K562 (cell line): Measurements from ENCODE around the gene SCTR. TPM values are rescaled to one million over a fixed set of nuclear protein-coding genes. Genes with fewer than 3 reads are reported as not detected.

Source experiments
- ATAC-seq: fragments of 200-7000 bp; cut with Tn5 transposase; 3 replicates; pipeline ENCODE4 v1.9.1; 2020; ENCODE audit warnings: moderate library complexity
- BruUV-seq: library from RNA; stranded (reverse); fragments of 400-500 nt; replicated peaks from 2 replicates; lab custom pipeline; 2021; lab: Mats Ljungman, UMichigan
- CTCF ChIA-PET: fragments of 300-600 bp; formaldehyde crosslinking; extraction: SDS; loops from one replicate; lab custom pipeline; 2021; ENCODE audit warnings: low intra/inter-chr PET ratio; lab: Yijun Ruan, JAX
- POLR2A ChIA-PET: fragments of 300-600, 350-650 bp; sonication (Branson Sonifier 250); formaldehyde crosslinking; extraction: SDS; loops from one replicate; lab custom pipeline; 2021; ENCODE audit warnings: antibody characterized with exemption, inconsistent platforms; lab: Yijun Ruan, JAX
- DNase-seq, 4 experiments: peaks; one replicate each; pipeline versions ENCODE4 v3.0.0 to v3.0.0-alpha.2; 2011 to 2018; ENCODE audit warnings: low spot score in 3 of 4, mixed read lengths in 3 of 4; ENCODE audit errors: extremely low read depth in 1 of 4
- FAIRE-seq: peaks from 2 replicates; lab custom pipeline; 2011; peaks lifted over from hg19 to GRCh38; lab: Jason Lieb, UNC
- H2AFZ ChIP-seq: 2 replicates; pipeline ENCODE4 v1.6.0; 2011; ENCODE audit warnings: low read depth, low read length, control low read depth, inconsistent platforms
- H3K27ac ChIP-seq: fragments of 200-600 bp; 3 replicates; pipeline ENCODE4 v1.8.0; 2011; ENCODE audit warnings: low read depth, mild to moderate bottlenecking, control low read depth, inconsistent platforms, low read length, moderate library complexity, mixed read lengths; ENCODE audit errors: extremely low read depth
- H3K27me3 ChIP-seq, 2 experiments: fragments of 300-600 bp in 1 of 2; 2 replicates in 1 of 2; 3 replicates in 1 of 2; pipeline versions ENCODE4 v1.6.0 to v1.8.0; 2011; ENCODE audit warnings: inconsistent platforms in 2 of 2, low read length in 2 of 2, mild to moderate bottlenecking in 1 of 2, mixed read lengths in 1 of 2, moderate library complexity in 1 of 2; ENCODE audit not compliant: control insufficient read depth in 2 of 2, insufficient read depth in 2 of 2
- H3K36me3 ChIP-seq: fragments of 300-600 bp; 3 replicates; pipeline ENCODE4 v1.8.0; 2011; ENCODE audit warnings: mild to moderate bottlenecking, low read length, inconsistent platforms; ENCODE audit not compliant: control insufficient read depth, insufficient read depth
- H3K4me1 ChIP-seq, 2 experiments: fragments of 200-600 bp in 1 of 2; replicated peaks in 1 of 2; 2 replicates in 1 of 2; 3 replicates in 1 of 2; pipeline versions ENCODE4 v1.5.1 to v1.8.0; 2011; ENCODE audit warnings: inconsistent platforms in 2 of 2, low read length in 2 of 2, mild to moderate bottlenecking in 1 of 2, mixed read lengths in 1 of 2, moderate library complexity in 1 of 2; ENCODE audit not compliant: control insufficient read depth in 2 of 2, insufficient read depth in 2 of 2
- H3K4me2 ChIP-seq: 2 replicates; pipeline ENCODE4 v1.6.1; 2011; ENCODE audit warnings: low read length, control low read depth, inconsistent platforms, mixed read lengths; ENCODE audit not compliant: insufficient read depth
- H3K4me3 ChIP-seq: fragments of 200-600 bp; sonication (generic), shearing (Covaris generic); 2 replicates; pipeline ENCODE4 v1.5.1; 2016; ENCODE audit warnings: control low read depth, inconsistent platforms
- H3K79me2 ChIP-seq: fragments of 200-600 bp; 3 replicates; pipeline ENCODE4 v1.8.0; 2011; ENCODE audit warnings: low read length, inconsistent platforms; ENCODE audit not compliant: control insufficient read depth, insufficient read depth
- H3K9ac ChIP-seq, 2 experiments: 2 replicates each; pipeline versions ENCODE4 v1.6.0 to v1.6.1; 2011; ENCODE audit warnings: low read depth in 2 of 2, low read length in 2 of 2, control low read depth in 1 of 2, inconsistent platforms in 1 of 2, mild to moderate bottlenecking in 1 of 2, mixed read lengths in 1 of 2; ENCODE audit not compliant: insufficient read depth in 1 of 2
- H3K9me1 ChIP-seq: one replicate; pipeline ENCODE4 v1.6.0; 2011; ENCODE audit warnings: inconsistent platforms, mild to moderate bottlenecking, low read length, moderate library complexity; ENCODE audit not compliant: control insufficient read depth, insufficient read depth
- H3K9me3 ChIP-seq: replicated peaks from 2 replicates; pipeline ENCODE4 v1.5.1; 2011; ENCODE audit warnings: low read depth, low read length, inconsistent platforms; ENCODE audit not compliant: control insufficient read depth, insufficient read depth
- H4K20me1 ChIP-seq: replicated peaks from 2 replicates; pipeline ENCODE4 v1.6.1; 2011; ENCODE audit warnings: low read length, inconsistent platforms, mixed read lengths; ENCODE audit not compliant: control insufficient read depth, insufficient read depth
- AFF1 ChIP-seq, 2 experiments: fragments of 450-650 bp; IDR thresholded peaks; 2 replicates each; pipeline ENCODE4 v1.6.1; 2018; ENCODE audit warnings: mild to moderate bottlenecking in 2 of 2, low read depth in 1 of 2; ENCODE audit not compliant: partially characterized antibody in 2 of 2
- BHLHE40 ChIP-seq: IDR thresholded peaks from 2 replicates; pipeline ENCODE4 v1.6.1; 2011; ENCODE audit warnings: low read length, improper control_type of control experiment
- ESRRB ChIP-seq: fragments of 250-450 bp; sonication (Bioruptor Pico); IDR thresholded peaks from 2 replicates; pipeline ENCODE4 v1.5.0; 2020; ENCODE audit warnings: mild to moderate bottlenecking, moderate library complexity, borderline replicate concordance
- ETS2 ChIP-seq: IDR thresholded peaks from 2 replicates; pipeline ENCODE4 v1.6.1; 2016; ENCODE audit warnings: borderline replicate concordance, missing genetic modification characterization, mild to moderate bottlenecking, moderate library complexity, missing compliant biosample characterization; ENCODE audit not compliant: poor library complexity, severe bottlenecking
- FOXP1 ChIP-seq: sonication (generic); formaldehyde crosslinking; IDR thresholded peaks from 2 replicates; pipeline ENCODE4 v1.8.0; 2022; ENCODE audit warnings: mild to moderate bottlenecking, missing genetic modification reagents
- MTF1 ChIP-seq: fragments of 250-450 bp; sonication (Bioruptor Pico); IDR thresholded peaks from 2 replicates; pipeline ENCODE4 v1.9.0; 2021; ENCODE audit warnings: moderate library complexity, mild to moderate bottlenecking, inconsistent platforms, borderline replicate concordance
- PML ChIP-seq: IDR thresholded peaks from 2 replicates; pipeline ENCODE4 v1.6.1; 2012; ENCODE audit warnings: low read length, inconsistent platforms
- POU5F1 ChIP-seq: fragments of 150-350 bp; IDR thresholded peaks from 2 replicates; pipeline ENCODE4 v1.6.1; 2014; ENCODE audit warnings: borderline replicate concordance, low read length, low read depth, mild to moderate bottlenecking; ENCODE audit not compliant: partially characterized antibody
- PTRF ChIP-seq: fragments of 450-650 bp; IDR thresholded peaks from 2 replicates; pipeline ENCODE4 v1.6.1; 2016; ENCODE audit warnings: mild to moderate bottlenecking, missing genetic modification characterization, missing compliant biosample characterization
- SMAD3 ChIP-seq: fragments of 450-650 bp; formaldehyde crosslinking; conservative IDR thresholded peaks from 2 replicates; pipeline ENCODE4 v1.4.0; 2020; ENCODE audit warnings: mild to moderate bottlenecking
- SMARCB1 ChIP-seq: IDR thresholded peaks from 2 replicates; pipeline ENCODE4 v1.6.1; 2011; ENCODE audit warnings: improper control_type of control experiment, low read depth; ENCODE audit not compliant: insufficient read length
- XRCC3 ChIP-seq: fragments of 450-650 bp; IDR thresholded peaks from 2 replicates; pipeline ENCODE4 v1.6.1; 2017; ENCODE audit warnings: mild to moderate bottlenecking, moderate library complexity
- ZBTB11 ChIP-seq, 3 experiments: fragments of 200-800 bp in 1 of 3; fragments of 250-450 bp in 1 of 3; fragments of 450-650 bp in 1 of 3; sonication (Bioruptor Pico) in 1 of 3; sonication (Bioruptor generic) in 1 of 3; formaldehyde crosslinking in 1 of 3; IDR thresholded peaks; 2 replicates each; pipeline versions ENCODE4 v1.6.1 to v1.8.0; 2016 to 2022; ENCODE audit warnings: mild to moderate bottlenecking in 2 of 3, missing genetic modification characterization in 2 of 3, missing compliant biosample characterization in 1 of 3, moderate library complexity in 1 of 3
- ZNF133 ChIP-seq: fragments of 250-450 bp; sonication (Bioruptor Pico); IDR thresholded peaks from 2 replicates; pipeline ENCODE4 v1.4.0; 2020; ENCODE audit warnings: mild to moderate bottlenecking
- WGBS: fragments of 100-300 bp; shearing (Covaris generic); methylation state at CpG from one replicate; pipeline ENCODE4 v1.1.6; 2016; ENCODE audit warnings: low coverage, mixed read lengths; ENCODE audit not compliant: insufficient coverage; ENCODE audit errors: missing lambda C conversion rate; 5-methylcytosine and 5-hydroxymethylcytosine counted together
- in situ Hi-C: fragments of 300-500 bp; cut with MboI; formaldehyde crosslinking; loops from 4 replicates; pipeline ENCODE4 v1.15.0; 2018; ENCODE audit warnings: inconsistent platforms, mixed read lengths
- intact Hi-C: fragments of 100-400 bp; cut with micrococcal nuclease; formaldehyde crosslinking; loops from 2 replicates; pipeline ENCODE4 v1.14.2; 2022
- polyA plus RNA-seq, 8 experiments: library from polyadenylated mRNA; depleted of rRNA in 4 of 8; stranded (reverse) in 5 of 8; unstranded in 3 of 8; fragments of >200 nt; fragmentation: Nextera tagmentation in 2 of 8; fragmentation: Illumina TruSeq in 1 of 8; extraction: Ambion mirVana in 2 of 8; extraction: Trizol in 1 of 8; gene quantifications; 2 replicates each; pipeline versions ENCODE4 v1.2.1 to v1.2.3, GENCODE V29; 2011 to 2014; ENCODE audit warnings: inconsistent platforms in 1 of 8, missing spikeins in 1 of 8
- total RNA-seq, 7 experiments: library from RNA; depleted of rRNA in 6 of 7; stranded (reverse); fragments of >200 nt in 6 of 7; fragmentation: Illumina TruSeq in 2 of 7; extraction: Trizol in 2 of 7; gene quantifications; 2 replicates each; pipeline versions ENCODE4 v1.2.1 to v1.2.3, GENCODE V29; 2011 to 2021; ENCODE audit warnings: low replicate concordance in 1 of 7

The SCTR gene
- total and polyA plus RNA-seq, 9 of the 15 experiments (the other 6 are each of a cell fraction or from before 2014, with no cell fraction given) = not detected

GRCh38 chr2:119436993-119437772, 87.1 kb downstream of the SCTR start:
- DNase-seq (no peak), FAIRE-seq (no peak), ATAC-seq (no peak)
- ChIA-PET CTCF (no interaction called here), POLR2A (no interaction called here)
- H3K27me3 ChIP-seq = peaks cover 4 to 35% of the 10 kb centered on the region in 2 experiments; a peak in 3 of 5 replicates
- intact Hi-C loops (no loop called here), in situ Hi-C loops (no loop called here)
- H2AFZ ChIP-seq = no peak overlapping the region
- H3K9me3 ChIP-seq = no peaks in the 10 kb centered on the region
- H3K27ac ChIP-seq = no peak overlapping the region
- H3K36me3 ChIP-seq = no peaks in the 10 kb centered on the region
- no peak overlapping the region for H3K4me3 ChIP-seq
- H3K4me2 ChIP-seq = no peak overlapping the region
- no peak overlapping the region for H3K9ac ChIP-seq
- no peaks in the 10 kb centered on the region for H3K9me1 ChIP-seq
- H3K4me1 ChIP-seq = peaks cover 0 to 9% of the 10 kb centered on the region in 2 experiments; a peak in 4 of 5 replicates
- H4K20me1 ChIP-seq = peaks cover 9% of the 10 kb centered on the region; the same call in 1 of the 2 replicates
- 37% methylated on average over 22 of the region's 22 CpGs for WGBS
- no TSS peak for BruUV-seq
- no peaks in the 10 kb centered on the region for H3K79me2 ChIP-seq
- TF ChIP-seq PML (no peak), POU5F1 (no peak), ZBTB11 (CRISPR knock-in tag; IDR thresholded peaks at IDR 0.05) (no peak), BHLHE40 (no peak), ESRRB (no peak), ZNF133 (CRISPR knock-in tag) (no peak), ETS2 (tag) (no peak), SMARCB1 (no peak), FOXP1 (CRISPR knock-in tag) (no peak), MTF1 (CRISPR knock-in tag) (no peak), PTRF (no peak), XRCC3 (no peak), SMAD3 (CRISPR knock-in tag) (no peak), AFF1 (IDR thresholded peaks at IDR 0.05; ENCODE audit: low read depth in 1 of 2, partially characterized antibody in 2 of 2) (no peak)
